Activated naive CD4-positive, alpha-beta T cell treated with anti-CD3 and anti-CD28 coated beads for 36 hours (primary cell): Measurements from ENCODE around the gene RASL12. TPM values are rescaled to one million over a fixed set of nuclear protein-coding genes. Genes with fewer than 3 reads are reported as not detected.
"Not testable (repeated sequence)": the region's sequence is repeated elsewhere in the genome, so short reads cannot be mapped to it uniquely, and the experiment has no call there.

Experiments used
- CTCF ChIA-PET: fragments of 350-600 bp; sonication (Branson Sonifier 250); formaldehyde crosslinking; loops from one replicate; lab custom pipeline; 2021; ENCODE audit warnings: antibody characterized with exemption; lab: Charles Lee
- DNase-seq: peaks from one replicate; pipeline ENCODE4 v3.0.0-alpha.2; 2020
- H3K27ac Mint-ChIP-seq: one replicate; pipeline ENCODE4 v1.8.0; 2021; ENCODE audit warnings: mild to moderate bottlenecking, mixed read lengths
- H3K27me3 Mint-ChIP-seq: one replicate; pipeline ENCODE4 v1.8.0; 2021; ENCODE audit warnings: low read depth, mixed read lengths
- H3K36me3 Mint-ChIP-seq: one replicate; pipeline ENCODE4 v1.8.0; 2021; ENCODE audit warnings: low read depth, mixed read lengths
- H3K4me1 Mint-ChIP-seq: one replicate; pipeline ENCODE4 v1.8.0; 2021; ENCODE audit warnings: low read depth, mixed read lengths
- H3K4me3 Mint-ChIP-seq: one replicate; pipeline ENCODE4 v1.8.0; 2021; ENCODE audit warnings: mild to moderate bottlenecking, moderate library complexity, mixed read lengths
- H3K9me3 Mint-ChIP-seq: one replicate; pipeline ENCODE4 v1.8.0; 2021; ENCODE audit warnings: mixed read lengths
- intact Hi-C: fragments of 100-400 bp; cut with micrococcal nuclease; formaldehyde crosslinking; loops from one replicate; pipeline ENCODE4 v1.15.1; 2023
- total RNA-seq, 2 experiments: library from RNA; stranded (reverse); gene quantifications; one replicate each; pipeline ENCODE4 v1.2.3, GENCODE V29; 2021

Gene RASL12
- total RNA-seq, 2 experiments from 2014 or later: not detected

DNA sequence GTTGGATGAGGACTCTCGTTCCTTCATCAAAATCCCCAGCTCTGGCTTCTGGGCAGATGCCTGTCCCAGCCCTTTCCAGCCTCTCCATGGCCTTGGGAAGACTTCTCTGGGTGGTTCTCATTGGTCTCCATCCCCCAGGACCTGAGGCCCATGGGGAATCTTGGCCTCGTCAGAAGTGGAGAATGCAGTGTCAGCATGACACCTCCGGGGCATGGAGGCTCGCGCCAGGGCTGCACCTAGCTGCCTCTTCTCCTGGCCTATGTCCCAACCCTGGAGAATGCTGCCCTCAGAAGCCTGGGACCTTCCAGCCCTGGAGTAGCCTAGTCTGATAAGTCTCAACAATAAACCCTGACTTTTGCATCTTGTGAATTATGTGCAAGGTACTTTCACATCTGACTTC lies 11.8 kb upstream of the RASL12 start:
- H3K4me3 Mint-ChIP-seq: no peak overlapping the region
- peaks cover 30% of the 10 kb centered on the region for H3K27me3 Mint-ChIP-seq
- H3K36me3 Mint-ChIP-seq: no peaks in the 10 kb centered on the region
- CTCF ChIA-PET: interaction anchor here (4.9 kb wide), 1 partner anchor 45 kb away, joined by 31 read pairs; no protein-coding TSS in a partner anchor
- no peaks in the 10 kb centered on the region for H3K9me3 Mint-ChIP-seq
- no peak overlapping the region for H3K27ac Mint-ChIP-seq
- peaks cover 18% of the 10 kb centered on the region for H3K4me1 Mint-ChIP-seq
- intact Hi-C loops: no loop called here
- no peak for DNase-seq

DNA sequence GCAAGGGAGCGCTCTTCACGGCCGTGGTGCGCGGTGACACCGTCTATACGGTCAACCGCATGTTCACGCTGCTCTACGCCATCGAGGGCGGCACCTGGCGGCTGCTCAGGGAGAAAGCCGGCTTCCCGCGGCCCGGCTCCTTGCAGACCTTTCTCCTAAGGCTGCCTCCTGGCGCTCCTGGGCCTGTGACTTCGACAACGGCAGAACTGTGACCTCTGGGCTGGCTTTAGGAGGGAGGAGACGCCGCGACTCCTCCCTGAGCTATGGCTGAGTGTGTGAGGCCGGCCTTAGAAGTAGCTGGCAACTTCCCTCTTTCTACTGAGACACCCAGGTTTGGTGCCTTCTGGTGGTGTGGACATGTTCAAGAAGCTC lies 10.2 kb upstream of the RASL12 start:
- intact Hi-C loops: loop anchor here (1.0 kb wide), 3 partner anchors 24 to 347 kb away; no protein-coding TSS in a partner anchor
- Mint-ChIP-seq H3K9me3 (no peaks in the 10 kb centered on the region), H3K36me3 (no peaks in the 10 kb centered on the region), H3K27me3 (peaks cover 29% of the 10 kb centered on the region), H3K4me3 (no peak overlapping the region), H3K27ac (no peak overlapping the region), H3K4me1 (peaks cover 18% of the 10 kb centered on the region)
- CTCF ChIA-PET: interaction anchor here (0.9 to 4.9 kb wide), 8 partner anchors 8 to 43 kb away, joined by 3 to 31 read pairs (median 4); partner anchors contain the start of gene RASL12
- DNase-seq: peak; percentile 70

DNA sequence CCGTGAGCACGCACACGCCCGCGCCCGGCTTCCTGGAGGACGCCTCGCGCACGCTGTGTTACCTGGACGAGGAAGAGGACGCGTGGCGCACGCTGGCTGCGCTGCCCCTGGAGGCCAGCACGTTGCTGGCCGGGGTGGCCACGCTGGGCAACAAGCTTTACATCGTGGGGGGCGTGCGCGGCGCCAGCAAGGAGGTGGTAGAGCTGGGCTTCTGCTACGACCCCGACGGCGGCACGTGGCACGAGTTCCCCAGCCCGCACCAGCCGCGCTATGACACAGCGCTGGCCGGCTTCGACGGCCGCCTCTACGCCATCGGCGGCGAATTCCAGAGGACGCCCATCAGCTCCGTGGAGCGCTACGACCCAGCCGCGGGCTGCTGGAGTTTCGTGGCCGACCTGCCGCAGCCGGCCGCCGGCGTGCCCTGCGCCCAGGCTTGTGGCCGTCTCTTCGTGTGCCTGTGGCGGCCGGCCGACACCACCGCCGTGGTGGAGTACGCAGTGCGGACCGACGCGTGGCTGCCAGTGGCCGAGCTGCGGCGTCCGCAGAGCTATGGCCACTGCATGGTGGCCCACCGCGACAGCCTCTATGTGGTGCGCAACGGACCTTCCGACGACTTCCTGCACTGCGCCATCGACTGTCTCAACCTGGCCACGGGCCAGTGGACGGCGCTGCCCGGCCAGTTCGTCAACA lies 9.6 kb upstream of the RASL12 start:
- Mint-ChIP-seq H3K4me1 (peaks cover 12% of the 10 kb centered on the region), H3K4me3 (no peak overlapping the region), H3K36me3 (no peaks in the 10 kb centered on the region), H3K27me3 (peaks cover 24% of the 10 kb centered on the region), H3K27ac (no peak overlapping the region), H3K9me3 (no peaks in the 10 kb centered on the region)
- intact Hi-C loops: no loop called here
- CTCF ChIA-PET: interaction anchor here (0.9 to 4.9 kb wide), 7 partner anchors 8 to 246 kb away, joined by 3 to 31 read pairs (median 4); no protein-coding TSS in a partner anchor
- no peak for DNase-seq

DNA sequence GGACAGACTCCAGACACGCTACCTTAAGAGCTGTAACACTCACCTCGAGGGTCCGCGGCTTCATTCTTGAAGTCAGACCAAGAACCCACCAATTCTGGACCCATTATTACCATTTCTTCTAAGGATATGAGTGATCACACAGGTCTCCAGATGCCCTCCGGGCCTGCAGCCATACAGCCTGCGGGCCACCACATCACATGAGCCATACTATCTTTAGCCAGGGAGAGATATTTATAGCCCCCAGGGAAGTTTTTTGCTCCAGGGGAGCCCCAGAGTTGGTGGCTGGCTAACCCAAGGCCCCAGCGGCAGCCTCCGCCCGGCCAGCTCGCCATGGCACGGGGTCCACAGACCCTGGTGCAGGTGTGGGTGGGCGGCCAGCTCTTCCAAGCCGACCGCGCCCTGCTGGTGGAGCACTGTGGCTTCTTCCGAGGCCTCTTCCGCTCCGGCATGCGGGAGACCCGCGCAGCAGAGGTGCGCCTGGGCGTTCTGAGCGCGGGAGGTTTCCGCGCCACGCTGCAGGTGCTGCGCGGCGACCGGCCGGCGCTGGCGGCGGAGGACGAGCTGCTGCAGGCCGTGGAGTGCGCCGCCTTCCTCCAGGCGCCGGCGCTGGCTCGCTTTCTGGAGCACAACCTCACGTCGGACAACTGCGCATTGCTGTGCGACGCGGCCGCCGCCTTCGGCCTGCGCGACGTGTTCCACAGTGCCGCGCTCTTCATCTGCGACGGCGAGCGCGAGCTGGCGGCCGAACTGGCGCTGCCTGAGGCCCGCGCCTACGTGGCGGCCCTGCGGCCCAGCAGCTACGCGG lies 8.9 kb upstream of the RASL12 start, which contains the start of gene KBTBD13:
Gene KBTBD13 (plus strand): TSS at position 261 of the 805 bp plus-strand sequence. CDS start 70 bp downstream, at position 331.
- Mint-ChIP-seq H3K9me3 (no peaks in the 10 kb centered on the region), H3K27me3 (peaks cover 21% of the 10 kb centered on the region), H3K36me3 (no peaks in the 10 kb centered on the region), H3K4me3 (no peak within 1 kb of the TSS), H3K27ac (no peak within 1 kb of the TSS), H3K4me1 (peaks cover 5% of the 10 kb centered on the region)
- CTCF ChIA-PET: interaction anchor here (0.6 to 4.9 kb wide), 6 partner anchors 9 to 245 kb away, joined by 3 to 31 read pairs (median 3); partner anchors contain the start of gene RASL12
- intact Hi-C loops: no loop called here
- DNase-seq: no peak

DNA sequence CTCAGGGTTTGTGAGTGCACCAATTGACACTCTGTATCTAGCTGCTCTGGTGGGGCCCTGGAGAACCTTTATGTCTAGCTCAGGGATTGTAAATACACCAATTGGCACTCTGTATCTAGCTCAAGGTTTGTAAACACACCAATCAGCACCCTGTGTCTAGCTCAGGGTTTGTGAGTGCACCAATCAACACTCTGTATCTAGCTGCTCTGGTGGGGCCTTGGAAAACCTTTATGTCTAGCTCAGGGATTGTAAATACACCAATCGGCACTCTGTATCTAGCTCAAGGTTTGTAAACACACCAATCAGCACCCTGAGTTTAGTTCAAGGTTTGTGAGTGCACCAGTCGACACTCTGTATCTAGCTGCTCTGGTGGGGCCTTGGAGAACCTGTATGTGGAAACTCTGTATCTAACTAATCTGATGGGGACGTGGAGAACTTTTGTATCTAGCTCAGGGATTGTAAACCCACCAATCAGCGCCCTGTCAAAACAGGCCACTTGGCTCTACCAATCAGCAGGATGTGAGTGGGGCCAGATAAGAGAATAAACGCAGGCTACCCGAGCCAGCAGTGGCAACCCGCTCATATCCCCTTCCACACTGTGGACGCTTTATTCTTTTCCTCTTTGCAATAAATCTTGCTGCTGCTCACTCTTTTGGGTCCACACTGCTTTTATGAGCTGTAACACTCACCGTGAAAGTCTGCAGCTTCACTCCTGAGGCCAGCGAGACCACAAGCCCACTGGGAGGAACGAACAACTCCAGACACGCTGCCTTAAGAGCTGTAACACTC lies 8.0 kb upstream of the RASL12 start:
- H3K27ac Mint-ChIP-seq, intact Hi-C loops, H3K4me1 Mint-ChIP-seq, DNase-seq, H3K9me3 Mint-ChIP-seq, H3K36me3 Mint-ChIP-seq, H3K4me3 Mint-ChIP-seq: not testable (repeated sequence)
- H3K27me3 Mint-ChIP-seq: peaks cover 19% of the 10 kb centered on the region
- CTCF ChIA-PET: interaction anchor here (0.6 to 4.9 kb wide), 5 partner anchors 8 to 244 kb away, joined by 3 to 31 read pairs (median 3); partner anchors contain the start of gene RASL12

DNA sequence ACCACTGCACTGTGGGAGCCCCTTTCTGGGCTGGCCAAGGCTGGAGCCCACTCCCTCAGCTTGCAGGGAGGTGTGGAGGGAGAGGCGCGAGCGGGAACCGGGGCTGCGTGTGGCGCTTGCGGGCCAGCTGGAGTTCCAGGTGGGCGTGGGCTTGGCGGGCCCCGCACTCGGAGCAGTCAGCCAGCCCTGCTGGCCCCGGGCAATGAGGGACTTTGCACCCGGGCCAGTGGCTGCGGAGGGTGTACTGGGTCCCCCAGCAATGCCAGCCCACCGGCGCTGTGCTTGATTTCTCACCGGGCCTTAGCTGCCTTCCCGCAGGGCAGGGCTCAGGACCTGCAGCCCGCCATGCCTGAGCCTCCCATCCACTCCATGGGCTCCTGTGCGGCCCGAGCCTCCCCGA lies 7.2 kb upstream of the RASL12 start:
- H3K27ac Mint-ChIP-seq, H3K9me3 Mint-ChIP-seq, H3K4me1 Mint-ChIP-seq, intact Hi-C loops, H3K4me3 Mint-ChIP-seq, H3K36me3 Mint-ChIP-seq, DNase-seq: not testable (repeated sequence)
- H3K27me3 Mint-ChIP-seq: peaks cover 19% of the 10 kb centered on the region
- CTCF ChIA-PET: interaction anchor here (1.6 to 4.9 kb wide), 2 partner anchors 20 to 40 kb away, joined by 6 to 31 read pairs; no protein-coding TSS in a partner anchor

DNA sequence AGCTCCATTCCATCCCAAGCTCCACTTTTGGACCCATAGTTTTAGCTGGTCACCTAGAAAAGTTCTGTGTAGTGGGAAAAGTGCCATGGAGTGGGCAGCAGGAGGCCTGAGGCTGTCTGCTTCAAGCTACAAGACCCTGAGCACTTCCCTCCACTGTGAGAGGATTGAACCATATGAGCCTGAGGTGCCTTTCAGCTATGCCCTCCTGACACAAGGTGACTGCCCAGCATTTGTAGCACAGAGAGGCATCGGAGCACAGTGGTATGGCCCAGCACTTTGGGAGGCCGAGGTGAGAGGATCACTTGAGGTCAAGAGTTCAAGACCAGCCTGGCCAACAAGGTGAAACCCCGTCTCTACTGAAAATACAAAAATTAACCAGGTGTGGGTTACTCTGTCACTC lies 4.8 kb upstream of the RASL12 start:
- H3K4me3 Mint-ChIP-seq: no peak overlapping the region
- H3K27me3 Mint-ChIP-seq: peaks cover 12% of the 10 kb centered on the region
- no peak overlapping the region for H3K27ac Mint-ChIP-seq
- H3K36me3 Mint-ChIP-seq: no peaks in the 10 kb centered on the region
- intact Hi-C loops: no loop called here
- CTCF ChIA-PET: interaction anchor here (0.8 to 0.9 kb wide), 2 partner anchors 10 to 19 kb away, joined by 3 read pairs; no protein-coding TSS in a partner anchor
- no peaks in the 10 kb centered on the region for H3K9me3 Mint-ChIP-seq
- peaks cover 8% of the 10 kb centered on the region for H3K4me1 Mint-ChIP-seq
- no peak for DNase-seq

DNA sequence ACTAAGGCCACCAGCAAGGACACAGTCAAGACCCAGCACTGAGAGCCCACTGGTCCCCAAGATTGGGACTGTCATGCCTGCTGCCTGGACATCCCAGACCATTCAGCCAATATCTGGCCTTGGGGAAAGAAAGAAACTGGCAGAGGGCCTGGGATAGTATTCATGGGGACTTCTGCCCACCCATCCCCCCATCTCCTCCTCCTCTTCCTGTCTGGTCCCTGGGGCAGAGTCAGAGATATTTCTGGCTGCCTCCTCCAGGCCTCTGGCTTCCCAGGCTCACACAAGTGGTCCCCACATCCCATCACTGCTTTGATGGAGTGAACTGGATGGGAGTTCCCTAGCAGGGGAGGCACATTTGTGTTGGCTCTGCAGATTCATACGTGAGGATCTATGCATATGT lies 4.2 kb upstream of the RASL12 start:
- CTCF ChIA-PET: interaction anchor here (0.8 kb wide), 1 partner anchor 19 kb away, joined by 3 read pairs; no protein-coding TSS in a partner anchor
- no peak overlapping the region for H3K27ac Mint-ChIP-seq
- H3K4me1 Mint-ChIP-seq: peaks cover 10% of the 10 kb centered on the region
- H3K36me3 Mint-ChIP-seq: no peaks in the 10 kb centered on the region
- DNase-seq: no peak
- intact Hi-C loops: no loop called here
- no peaks in the 10 kb centered on the region for H3K9me3 Mint-ChIP-seq
- peaks cover 15% of the 10 kb centered on the region for H3K27me3 Mint-ChIP-seq
- no peak overlapping the region for H3K4me3 Mint-ChIP-seq

DNA sequence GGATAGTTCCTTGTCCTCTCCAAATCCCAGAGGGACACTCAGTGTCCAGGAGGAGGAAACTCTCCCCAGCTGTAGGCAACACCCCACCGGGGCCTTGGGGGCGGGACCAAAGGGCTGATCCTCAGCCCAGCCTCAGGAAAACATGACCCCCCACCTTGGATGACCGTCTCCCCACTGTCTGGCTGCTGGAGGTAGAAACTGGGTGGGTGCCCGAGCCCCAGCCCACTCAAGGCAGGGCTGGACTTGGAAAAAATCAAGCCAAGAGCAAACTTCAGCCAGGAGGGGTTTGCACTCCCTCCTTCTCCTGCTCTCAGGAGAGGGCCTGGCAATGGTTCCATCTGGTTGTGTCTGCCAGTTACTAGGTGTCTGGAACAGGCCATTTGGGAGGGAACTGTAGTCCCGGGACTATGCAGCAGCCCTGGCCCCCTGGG lies 3.6 kb upstream of the RASL12 start:
- H3K27ac Mint-ChIP-seq: no peak overlapping the region
- H3K4me3 Mint-ChIP-seq: no peak overlapping the region
- CTCF ChIA-PET: no interaction called here
- DNase-seq: no peak
- H3K36me3 Mint-ChIP-seq: no peaks in the 10 kb centered on the region
- peaks cover 19% of the 10 kb centered on the region for H3K27me3 Mint-ChIP-seq
- peaks cover 9% of the 10 kb centered on the region for H3K4me1 Mint-ChIP-seq
- intact Hi-C loops: no loop called here
- no peaks in the 10 kb centered on the region for H3K9me3 Mint-ChIP-seq

DNA sequence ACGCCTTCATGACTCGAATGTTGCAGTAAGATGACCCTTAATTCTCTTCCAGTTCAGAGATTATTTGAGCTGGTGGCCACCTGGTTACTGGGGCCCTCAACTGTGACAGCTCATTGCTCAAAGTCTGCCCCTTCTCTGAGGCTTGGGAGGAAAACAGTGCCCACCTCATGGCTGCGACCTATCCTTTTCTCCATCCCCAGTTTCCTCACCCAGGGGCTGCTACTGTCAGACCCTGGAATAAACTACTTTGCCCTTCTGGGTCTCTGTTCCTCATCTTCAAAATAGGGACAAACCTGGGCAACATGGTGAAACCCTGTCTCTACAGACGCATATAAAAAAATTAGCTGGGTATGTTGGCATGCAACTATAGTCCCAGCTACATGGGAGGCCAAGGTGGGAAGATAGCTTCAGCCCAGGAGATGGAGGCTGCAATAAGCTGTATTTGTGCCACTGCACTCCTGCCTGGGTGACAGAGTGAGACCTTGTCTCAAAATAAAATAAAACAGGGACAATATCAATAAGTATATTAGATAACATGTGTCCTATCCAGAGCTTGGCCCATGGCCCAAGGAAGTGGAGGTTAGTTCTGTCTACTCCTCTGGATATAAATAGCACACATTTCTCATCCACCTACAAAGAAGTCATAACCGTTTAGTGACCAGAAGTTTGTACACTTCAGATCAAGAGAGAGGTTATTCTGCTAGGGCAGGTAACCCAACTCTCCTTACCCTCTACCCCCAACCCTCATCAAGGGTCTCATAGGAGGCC lies 2.2 kb upstream of the RASL12 start:
- no peak for DNase-seq
- intact Hi-C loops: no loop called here
- no peaks in the 10 kb centered on the region for H3K9me3 Mint-ChIP-seq
- H3K36me3 Mint-ChIP-seq: no peaks in the 10 kb centered on the region
- no peak overlapping the region for H3K27ac Mint-ChIP-seq
- peaks cover 9% of the 10 kb centered on the region for H3K4me1 Mint-ChIP-seq
- no peak overlapping the region for H3K4me3 Mint-ChIP-seq
- peaks cover 26% of the 10 kb centered on the region for H3K27me3 Mint-ChIP-seq
- CTCF ChIA-PET: interaction anchor here (0.9 to 1.3 kb wide), 2 partner anchors 8 to 36 kb away, joined by 3 to 6 read pairs; no protein-coding TSS in a partner anchor

DNA sequence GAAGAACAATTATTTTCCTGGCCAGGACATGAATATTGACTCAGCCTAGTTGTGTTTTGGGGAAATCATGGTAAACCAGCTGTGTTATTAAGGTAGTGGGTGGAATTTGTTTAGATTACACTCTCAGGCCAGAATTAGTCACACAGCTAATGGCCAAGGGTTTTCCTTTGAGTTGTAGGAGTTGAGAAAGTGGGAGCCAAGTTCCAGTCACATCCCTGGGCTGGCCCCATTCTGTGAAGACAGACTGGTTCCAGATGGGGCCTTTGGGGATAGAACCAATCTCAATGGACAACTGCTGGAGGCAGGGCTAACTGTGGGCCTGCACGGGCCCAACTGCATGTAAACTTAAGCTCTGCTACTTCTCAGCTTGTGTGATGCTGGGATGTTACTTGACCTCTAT lies 1.4 kb upstream of the RASL12 start:
- CTCF ChIA-PET: interaction anchor here (0.9 to 1.3 kb wide), 2 partner anchors 9 to 35 kb away, joined by 3 to 6 read pairs; no protein-coding TSS in a partner anchor
- H3K36me3 Mint-ChIP-seq: no peaks in the 10 kb centered on the region
- H3K9me3 Mint-ChIP-seq: no peaks in the 10 kb centered on the region
- no peak overlapping the region for H3K27ac Mint-ChIP-seq
- DNase-seq: no peak
- H3K4me1 Mint-ChIP-seq: peaks cover 9% of the 10 kb centered on the region
- intact Hi-C loops: no loop called here
- H3K4me3 Mint-ChIP-seq: no peak overlapping the region
- H3K27me3 Mint-ChIP-seq: peaks cover 26% of the 10 kb centered on the region
